NB4 (cell line): ENCODE results near the gene U2AF2.

ENCODE experiments used
- POLR2A ChIP-seq: IDR thresholded peaks from 2 replicates; pipeline ENCODE4 v1.6.1; 2011; ENCODE audit warnings: mild to moderate bottlenecking; ENCODE audit not compliant: insufficient read length; ENCODE audit errors: extremely low read depth
- TF ChIP-seq, protein P1 (sequence below): IDR thresholded peaks from one replicate; pipeline ENCODE4 v1.5.1; 2012; ENCODE audit warnings: low read depth, low read length

- TF ChIP-seq, protein P1, sequence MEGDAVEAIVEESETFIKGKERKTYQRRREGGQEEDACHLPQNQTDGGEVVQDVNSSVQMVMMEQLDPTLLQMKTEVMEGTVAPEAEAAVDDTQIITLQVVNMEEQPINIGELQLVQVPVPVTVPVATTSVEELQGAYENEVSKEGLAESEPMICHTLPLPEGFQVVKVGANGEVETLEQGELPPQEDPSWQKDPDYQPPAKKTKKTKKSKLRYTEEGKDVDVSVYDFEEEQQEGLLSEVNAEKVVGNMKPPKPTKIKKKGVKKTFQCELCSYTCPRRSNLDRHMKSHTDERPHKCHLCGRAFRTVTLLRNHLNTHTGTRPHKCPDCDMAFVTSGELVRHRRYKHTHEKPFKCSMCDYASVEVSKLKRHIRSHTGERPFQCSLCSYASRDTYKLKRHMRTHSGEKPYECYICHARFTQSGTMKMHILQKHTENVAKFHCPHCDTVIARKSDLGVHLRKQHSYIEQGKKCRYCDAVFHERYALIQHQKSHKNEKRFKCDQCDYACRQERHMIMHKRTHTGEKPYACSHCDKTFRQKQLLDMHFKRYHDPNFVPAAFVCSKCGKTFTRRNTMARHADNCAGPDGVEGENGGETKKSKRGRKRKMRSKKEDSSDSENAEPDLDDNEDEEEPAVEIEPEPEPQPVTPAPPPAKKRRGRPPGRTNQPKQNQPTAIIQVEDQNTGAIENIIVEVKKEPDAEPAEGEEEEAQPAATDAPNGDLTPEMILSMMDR: no peak
- no peak for TF ChIP-seq POLR2A
Observed at GRCh38 chr19:55623561-55623960, 31.3 kb upstream of the U2AF2 start.
